HG03565 (cell line): ENCODE results near the gene CZIB.
"Not testable (repeated sequence)": the region's sequence is repeated elsewhere in the genome, so short reads cannot be mapped to it uniquely, and the experiment has no call there.

Experiments
- ATAC-seq: cut with Tn5 transposase; IDR thresholded peaks from one replicate; pipeline ENCODE4 v1.9.1; 2021; ENCODE audit warnings: mild to moderate bottlenecking, moderate library complexity; ENCODE audit not compliant: unreplicated experiment

Gene CZIB

DNA sequence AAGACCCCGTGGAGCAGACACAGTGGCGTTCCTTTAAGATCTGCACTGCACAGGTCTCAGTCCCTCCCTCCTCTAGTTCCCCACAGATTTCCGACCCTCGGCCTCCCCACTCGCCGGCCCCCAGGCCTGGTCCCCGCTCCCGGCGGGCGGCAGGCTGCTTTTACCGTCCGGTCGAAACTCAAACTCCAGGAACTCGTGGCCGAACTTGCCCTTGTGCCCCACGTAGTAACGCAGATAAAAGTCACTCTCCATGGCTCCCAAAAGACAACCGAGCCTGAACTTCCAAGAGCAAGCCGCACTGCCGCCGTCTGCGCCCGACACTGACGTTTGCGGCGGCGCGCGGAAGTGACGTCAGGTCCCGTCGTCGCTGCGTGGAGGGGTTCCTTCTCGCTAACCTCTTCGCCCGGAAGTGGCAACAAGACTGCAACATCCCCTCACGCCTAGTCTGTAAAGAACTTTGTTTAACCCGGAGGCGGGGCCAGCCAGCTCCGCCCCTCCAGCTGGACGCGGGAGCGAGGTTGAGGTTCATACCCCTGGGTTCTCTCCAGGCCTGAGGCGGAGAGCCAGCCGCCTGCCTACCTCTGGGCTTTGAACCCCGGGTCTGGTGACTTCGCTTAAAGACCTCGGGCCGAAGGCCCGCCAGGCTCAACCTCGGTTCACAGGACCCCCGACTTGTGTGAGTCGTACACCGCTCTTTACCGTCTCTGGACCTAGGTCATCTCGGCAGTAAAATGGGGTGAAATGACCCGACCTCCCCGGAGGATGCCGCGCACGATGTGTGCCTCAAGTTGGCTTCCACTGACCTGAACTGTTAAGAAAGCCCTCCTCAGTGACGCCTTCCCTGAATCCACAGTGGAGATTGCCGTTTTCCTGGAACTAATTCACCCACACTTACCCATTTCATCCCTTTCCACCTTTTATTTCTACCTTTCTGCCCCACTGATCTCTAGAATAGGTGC, 18.0 kb upstream of the CZIB start, which contains the start of gene MAGOH:
TSS of gene MAGOH (minus strand) at position 322 of the 959 bp plus-strand sequence. CDS start at position 252, 70 bp downstream.
- peak; percentile 96 for ATAC-seq

DNA sequence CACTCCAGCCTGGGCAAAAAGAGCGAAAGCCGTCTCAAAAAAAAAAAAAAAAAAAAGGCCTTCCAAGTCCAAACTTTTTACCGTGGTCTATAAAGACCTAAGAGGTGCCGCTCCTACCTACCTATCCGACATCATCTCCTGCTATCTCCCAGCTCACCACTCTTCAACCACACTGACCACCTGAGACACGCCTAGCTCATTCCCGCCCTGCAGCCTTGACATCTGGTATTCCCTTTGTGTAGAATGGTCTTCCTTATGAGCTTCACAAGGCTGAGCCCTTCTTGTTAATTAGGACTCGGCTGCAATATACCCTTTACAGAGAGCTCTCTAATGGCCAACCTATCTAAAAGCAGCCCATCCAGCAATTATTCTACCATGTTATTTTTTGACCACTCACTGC, 17.2 kb upstream of the CZIB start:
- no peak for ATAC-seq

DNA sequence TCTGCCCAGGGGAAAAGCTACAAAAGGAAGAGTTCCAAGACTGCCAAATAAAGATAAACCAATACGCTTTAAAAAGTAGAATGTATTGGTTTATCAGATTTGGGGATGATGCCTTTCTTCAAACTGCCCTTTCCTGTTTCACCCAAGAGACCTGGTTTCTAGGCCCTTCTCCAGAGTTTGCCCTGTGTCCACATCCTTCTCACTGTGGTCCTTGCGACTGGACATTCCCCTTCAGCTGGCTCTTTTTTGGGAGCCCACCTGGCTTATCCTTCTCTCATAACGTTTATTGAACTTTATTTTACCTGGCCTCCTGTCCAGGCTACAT, 490 bp upstream of the CZIB start:
- no peak for ATAC-seq

DNA sequence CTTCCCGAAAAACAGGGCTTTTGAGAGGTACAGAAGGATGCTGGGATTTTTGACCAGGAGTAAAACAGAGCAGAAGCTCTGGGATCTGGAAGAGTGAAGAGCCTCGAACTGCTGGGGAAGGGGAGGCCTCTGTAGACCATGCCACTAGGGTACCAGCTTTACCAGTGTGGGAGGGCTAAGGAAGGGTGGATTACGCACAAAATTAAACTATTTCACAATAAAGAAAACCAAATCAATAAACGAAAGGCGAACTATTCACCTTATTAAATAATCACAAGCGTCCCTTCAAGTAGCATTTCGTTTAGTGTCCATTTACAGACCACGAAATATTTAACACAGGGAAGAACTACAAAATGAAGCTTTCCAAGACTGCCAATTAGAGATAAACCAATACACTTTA, 723 bp downstream of the CZIB start:
- ATAC-seq: no peak

DNA sequence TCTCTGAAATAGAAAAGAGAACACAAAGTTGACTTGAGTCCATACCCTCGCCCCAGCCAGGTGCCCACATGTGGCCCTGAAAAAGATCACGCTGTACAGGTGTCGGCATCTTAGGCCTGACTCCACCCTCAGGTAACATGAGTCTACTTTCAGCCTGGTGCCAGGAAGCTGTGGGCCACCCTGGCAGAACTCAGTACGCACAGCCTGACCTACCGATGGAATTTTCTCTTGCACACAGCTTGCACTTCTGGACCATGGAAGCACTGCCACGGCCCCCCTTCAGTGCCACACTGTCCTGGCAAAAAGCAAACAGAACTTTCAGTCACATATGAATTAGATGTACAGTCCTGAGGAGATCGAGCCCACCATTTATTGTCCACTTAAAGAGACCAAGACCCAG, 2.2 kb downstream of the CZIB start:
- no peak for ATAC-seq

DNA sequence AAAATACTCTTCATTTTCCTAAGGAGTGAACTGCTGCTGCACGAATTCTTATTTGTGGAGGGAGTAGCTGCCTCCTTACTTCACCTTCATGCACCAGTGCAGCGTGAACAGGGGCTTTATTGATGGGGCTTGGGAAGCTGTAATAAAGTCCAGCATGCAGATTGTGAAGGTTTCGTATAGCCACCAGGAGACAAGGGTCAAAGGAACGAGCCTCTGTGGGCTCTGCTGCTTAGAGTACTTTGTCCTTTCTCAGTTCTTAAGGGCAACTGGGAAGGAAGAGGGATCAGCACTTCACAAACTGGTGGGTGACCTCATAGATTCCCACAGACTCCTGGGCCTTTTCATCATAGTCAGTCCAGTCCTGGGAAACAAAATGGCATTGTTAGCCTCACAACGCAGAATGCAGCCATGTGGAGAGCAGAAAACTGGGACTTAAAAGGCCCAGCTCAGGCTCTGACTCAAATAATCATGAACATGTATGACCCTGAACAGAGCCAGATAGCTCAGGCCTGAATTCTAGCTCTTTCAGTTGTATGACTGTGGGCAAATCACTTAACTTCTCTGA, 6.0 kb downstream of the CZIB start:
- ATAC-seq: no peak

DNA sequence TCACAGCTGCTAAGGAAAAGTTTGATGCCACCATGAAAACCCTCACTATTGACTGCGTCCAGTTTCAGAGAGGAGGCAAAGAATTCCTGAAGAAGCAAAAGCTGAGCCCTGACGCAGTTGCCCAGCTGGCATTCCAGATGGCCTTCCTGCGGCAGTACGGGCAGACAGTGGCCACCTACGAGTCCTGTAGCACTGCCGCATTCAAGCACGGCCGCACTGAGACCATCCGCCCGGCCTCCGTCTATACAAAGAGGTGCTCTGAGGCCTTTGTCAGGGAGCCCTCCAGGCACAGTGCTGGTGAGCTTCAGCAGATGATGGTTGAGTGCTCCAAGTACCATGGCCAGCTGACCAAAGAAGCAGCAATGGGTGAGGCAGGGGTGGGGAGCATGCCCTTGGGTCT, 9.5 kb downstream of the CZIB start:
- no peak for ATAC-seq

DNA sequence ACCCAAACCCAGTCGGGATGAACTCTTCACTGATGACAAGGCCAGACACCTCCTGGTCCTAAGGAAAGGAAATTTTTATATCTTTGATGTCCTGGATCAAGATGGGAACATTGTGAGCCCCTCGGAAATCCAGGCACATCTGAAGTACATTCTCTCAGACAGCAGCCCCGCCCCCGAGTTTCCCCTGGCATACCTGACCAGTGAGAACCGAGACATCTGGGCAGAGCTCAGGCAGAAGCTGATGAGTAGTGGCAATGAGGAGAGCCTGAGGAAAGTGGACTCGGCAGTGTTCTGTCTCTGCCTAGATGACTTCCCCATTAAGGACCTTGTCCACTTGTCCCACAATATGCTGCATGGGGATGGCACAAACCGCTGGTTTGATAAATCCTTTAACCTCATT, 10.1 kb downstream of the CZIB start:
- no peak for ATAC-seq

DNA sequence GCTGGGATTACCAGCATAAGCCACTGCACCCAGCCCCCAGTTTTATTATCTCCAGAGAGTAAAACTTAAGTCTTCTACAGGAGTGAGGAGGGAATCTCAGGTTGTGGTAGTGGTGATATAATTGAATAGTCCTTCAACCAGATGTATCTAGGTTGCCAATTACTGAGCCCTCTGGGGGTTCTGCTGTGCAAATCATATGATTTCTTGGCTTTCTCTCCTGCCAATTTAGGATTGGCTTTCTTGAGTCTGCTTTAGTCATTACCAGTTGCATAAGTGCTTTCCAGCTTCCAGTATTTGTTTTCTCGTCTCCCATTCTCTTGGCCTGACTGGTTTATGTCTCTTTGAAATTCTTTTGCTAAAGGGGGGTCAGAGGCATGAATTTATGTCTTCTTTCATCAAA, 12.7 kb downstream of the CZIB start:
- no peak for ATAC-seq

DNA sequence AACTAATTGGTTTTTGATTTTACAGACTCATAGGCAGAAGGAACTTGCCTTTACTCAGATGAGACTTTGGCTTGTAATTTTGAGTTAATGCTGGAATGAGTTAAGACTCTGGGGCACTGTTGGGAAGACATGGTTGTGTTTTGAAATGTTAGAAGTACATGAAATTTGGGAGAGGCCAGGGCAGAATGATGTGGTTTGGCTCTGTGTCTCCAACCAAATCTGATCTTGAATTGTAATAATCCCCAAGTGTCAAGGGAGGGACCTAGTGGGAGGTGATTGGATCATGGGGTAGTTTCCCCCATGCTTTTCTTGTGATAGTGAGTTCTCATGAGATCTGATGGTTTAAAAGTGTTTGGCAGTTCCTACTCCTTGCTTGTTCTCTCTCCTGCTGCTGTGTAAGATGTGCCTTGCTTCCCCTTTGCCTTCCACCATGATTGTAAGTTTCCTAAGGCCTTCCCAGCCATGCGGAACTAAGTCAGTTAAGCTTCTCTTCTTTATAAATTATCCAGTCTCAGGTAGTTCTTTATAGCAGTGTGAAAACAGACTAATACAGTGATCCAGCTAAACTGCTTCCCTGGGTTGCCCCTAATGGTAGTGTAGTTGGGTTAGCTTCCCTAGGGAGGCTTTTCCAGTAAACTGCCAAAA, 13.6 kb downstream of the CZIB start:
- no peak for ATAC-seq

DNA sequence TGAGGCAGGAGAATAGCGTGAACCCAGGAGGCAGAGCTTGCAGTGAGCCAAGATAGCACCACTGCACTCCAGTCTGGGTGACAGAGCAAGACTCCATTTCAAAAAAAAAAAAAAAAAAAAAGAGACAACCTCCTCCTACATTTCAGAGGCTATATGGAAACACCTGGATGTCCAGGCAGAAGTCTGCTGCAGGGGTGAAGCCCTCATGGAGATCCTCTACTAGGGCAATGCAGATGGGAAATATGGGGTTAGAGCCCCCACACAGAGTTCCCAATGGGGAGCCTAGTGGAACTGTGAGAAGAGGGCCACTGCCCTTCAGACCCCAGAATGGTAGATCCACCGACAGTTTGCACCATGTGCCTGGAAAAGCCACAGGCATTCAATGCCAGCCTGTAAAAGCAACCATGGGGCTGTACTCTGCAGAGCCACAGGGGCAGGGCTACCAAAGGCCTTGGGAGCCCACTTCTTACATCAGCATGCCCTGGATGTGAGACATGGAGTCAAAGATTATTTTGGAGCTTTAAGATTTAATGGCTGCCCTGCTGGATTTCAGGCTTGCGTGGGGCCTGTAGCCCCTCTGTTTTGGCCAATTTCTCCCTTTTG, 14.2 kb downstream of the CZIB start:
- ATAC-seq: not testable (repeated sequence)

DNA sequence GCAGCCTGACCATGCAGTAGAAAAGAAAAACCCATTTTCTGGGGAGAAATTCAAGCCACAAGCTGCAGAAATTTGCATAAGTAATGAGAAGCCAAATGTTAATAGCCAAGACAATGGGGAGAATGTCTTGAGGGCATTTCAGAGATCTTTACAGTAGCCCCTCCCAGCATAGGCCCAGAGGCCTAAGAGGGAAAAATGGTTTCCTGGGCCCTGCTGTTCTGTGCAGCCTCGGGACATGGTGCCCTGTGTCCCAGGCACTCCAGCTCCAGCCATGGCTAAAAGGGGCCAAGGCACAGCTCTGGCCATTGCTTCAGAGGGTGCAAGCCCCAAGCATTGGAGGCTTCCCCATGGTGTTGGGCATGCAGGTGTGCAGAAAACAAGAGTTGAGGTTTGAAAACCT, 14.9 kb downstream of the CZIB start:
- ATAC-seq: not testable (repeated sequence)

DNA sequence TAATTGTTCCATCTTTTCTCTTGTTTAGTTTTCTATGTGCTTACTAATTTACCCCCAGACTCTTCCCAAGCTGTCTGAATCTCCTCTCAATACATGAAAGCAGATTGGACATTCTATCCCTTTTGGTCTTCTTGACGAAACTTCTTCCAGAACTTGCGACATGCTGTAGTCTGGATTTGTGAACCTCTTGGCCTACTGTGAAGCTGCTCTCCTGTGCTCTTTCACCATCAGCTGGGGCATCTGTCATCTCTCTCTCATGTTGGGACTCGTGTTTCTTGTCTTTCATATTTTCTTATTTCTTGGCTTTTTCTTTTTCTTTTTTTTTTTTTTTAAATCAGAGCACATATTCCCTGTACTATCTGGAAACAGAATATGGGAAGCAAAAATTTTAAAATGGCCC, 17.0 kb downstream of the CZIB start:
- ATAC-seq: no peak

DNA sequence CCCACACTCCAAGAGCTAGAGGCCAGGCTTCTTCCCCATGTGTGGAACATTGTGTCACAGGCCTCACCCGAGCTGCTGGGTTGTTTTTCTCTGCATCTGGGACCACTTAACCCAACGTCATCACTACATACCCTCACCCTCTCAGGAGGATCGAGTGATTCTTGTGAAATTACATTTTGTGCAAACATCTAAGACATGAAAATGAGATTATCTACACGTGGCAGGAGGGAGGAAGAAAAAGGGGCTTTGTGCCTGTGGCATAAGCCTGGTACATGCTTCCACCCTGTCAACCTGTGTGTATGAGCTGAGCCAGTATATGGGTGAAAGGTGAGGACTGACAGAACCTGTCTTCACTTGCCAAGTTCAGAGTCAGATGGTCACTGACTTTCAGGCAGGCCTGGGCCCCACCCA, 22.2 kb downstream of the CZIB start:
- no peak for ATAC-seq

DNA sequence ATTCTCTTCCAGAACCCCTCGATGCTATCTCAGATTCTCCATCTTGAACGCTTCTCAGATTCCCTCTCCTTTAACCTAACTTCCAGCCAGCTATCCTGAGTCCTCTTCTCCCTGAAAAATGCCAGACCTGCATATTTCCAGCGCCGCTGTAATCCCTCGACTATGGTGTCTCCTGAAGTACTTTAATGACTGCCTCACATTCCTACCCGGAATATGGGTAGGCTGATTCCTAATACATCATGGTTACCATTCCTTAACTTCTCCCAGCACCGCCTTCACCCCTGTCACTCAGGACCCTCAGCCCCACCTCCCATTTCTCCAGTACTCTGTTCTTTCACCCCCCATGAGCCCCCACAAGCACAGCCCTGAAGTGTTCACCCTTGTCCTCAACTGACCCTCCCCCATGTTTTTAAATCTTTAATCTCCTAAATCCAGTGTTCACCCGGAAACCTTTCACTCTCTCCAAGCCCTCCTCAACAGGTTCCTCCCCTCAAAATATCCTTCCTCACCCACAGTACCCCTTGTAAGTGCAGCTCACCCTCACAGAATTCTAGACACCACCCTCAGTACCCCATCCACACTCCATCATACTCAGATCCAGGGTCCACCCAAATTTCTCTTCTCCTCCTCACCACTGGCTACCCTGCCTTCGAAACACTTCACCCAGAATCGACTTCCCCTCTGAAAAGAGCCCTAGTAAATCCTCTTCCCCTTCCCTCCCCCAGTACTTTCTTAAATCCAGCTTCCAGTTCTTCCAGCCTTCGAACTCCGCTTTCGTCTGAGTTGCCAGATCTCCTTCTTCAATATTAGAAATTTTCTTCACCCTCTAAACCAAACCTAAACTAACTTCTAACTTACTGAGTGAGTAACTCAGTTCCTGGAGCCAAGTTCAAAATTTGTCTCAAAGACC, 22.9 kb downstream of the CZIB start:
- ATAC-seq: no peak

DNA sequence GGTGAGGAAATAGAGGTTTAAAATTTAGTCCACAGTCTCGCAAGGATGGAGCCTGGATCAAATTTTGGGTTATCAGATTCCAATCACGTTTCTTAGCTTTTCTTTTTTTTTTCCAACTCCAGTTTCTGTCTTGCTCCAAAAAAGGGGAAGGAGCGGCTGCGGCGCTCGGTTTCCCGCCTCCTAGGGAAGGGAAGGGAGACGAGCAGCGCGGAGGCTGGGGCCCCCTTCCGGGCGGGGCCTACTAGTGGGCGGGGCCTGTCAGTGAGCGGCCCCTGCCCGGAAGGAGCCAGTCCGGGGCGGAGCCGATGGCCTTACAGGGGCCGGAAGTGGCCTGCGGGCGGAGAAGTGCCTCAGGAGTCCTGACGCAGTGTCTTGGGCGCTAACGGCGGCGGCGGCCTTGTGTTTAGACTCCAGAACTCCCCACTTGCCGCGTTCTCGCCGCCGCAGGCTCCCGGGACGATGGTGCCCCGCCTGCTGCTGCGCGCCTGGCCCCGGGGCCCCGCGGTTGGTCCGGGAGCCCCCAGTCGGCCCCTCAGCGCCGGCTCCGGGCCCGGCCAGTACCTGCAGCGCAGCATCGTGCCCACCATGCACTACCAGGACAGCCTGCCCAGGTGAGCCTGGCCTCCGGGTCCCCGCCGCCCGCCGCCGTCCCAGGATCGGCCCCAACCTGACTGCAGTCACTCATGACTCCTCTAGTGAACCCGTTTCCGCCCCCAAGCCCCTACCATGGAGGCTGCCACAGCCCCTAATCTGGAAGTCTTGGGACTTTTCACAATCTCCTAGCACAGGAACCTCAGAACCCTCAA, 23.7 kb downstream of the CZIB start, which contains the start of gene CPT2:
TSS of gene CPT2 (plus strand) at position 340 of the 806 bp plus-strand sequence. CDS start at position 460, 120 bp downstream.
- ATAC-seq: peak; percentile 98

DNA sequence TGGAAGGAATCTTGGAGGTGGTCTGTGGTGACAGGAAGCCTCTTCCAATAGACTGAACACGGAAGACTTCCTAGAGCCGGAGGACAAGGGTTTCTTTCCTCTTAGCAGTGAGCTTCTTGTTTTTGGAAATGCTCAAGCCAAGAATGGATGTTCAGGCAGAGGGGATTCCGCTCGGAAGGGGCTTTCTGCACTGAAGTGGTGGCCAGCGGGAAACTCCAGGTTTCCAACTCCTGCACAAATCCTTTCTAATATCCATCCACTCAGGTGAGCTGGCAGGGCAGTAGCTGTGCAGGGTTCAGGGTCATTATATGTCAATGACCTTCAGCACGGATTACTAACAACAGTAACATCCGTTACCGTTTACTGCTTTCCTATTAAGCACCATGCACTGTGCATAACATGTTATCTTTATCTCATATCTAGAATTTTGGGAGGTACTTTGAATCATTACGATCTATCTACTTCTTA, 24.4 kb downstream of the CZIB start:
- no peak for ATAC-seq

DNA sequence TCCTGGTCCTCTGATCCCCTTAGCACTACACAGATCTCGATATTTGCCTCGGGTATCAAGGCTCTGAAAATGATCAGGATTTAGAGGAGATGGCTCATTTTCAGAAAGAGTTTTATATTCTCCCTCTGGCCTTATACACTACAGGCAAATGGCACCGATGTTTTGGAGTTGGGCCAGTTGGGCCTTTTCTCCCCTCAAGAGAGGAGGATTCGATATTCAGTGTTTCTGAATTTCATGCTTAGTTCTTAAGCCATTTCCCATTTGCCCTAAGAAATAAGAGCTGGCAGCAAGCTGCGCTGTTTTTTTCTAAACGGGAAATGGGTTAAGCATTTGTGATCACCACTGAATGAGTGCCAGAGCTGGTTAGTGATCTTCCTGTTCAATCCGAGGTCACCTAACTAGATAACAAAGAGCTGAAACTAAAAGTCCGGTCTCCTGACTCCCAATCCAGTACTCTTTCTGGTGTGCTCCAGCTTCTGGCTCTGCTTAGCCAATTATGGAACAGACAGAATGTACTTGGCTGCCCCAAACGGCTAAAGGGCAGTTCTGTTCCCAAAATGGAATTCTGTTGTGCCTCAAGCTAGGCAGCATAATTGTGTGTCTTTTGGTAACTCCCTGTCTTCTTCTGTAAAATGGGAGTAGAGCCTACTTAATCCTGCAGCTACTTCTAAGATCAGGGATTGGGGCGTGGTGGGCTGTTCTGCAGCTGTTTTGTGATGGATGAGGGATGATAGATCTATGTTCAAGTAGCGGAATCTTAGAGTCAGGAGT, 25.0 kb downstream of the CZIB start:
- no peak for ATAC-seq

DNA sequence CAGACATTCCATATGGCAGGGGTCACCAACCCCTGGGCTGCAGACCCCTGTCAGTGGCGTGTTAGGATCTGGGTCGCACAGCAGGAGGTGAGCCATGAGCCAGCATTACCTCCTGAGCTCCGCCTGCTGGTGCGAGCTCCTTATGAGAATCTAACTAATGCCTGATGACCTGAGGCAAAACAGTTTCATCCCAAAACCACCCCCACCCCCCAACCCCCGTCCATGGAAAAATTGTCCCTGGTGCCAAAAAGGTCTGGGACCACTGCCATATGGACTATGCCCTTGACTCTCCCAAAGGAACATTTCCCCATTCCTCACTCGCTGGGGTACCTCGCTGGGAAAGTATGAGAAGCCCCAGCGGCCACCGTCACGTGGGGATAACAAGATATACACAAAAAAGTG, 30.2 kb downstream of the CZIB start:
- no peak for ATAC-seq
